HFFc6 (cell line): Measurements from ENCODE around the gene DDC. TPM values are rescaled to one million over a fixed set of nuclear protein-coding genes. Genes with fewer than 3 reads are reported as not detected.

Source experiments
- DNase-seq: peaks from one replicate; pipeline ENCODE4 v3.0.0-alpha.2; 2018
- H3K27ac Mint-ChIP-seq: 2 replicates; pipeline ENCODE4 v1.8.0; 2020; ENCODE audit warnings: mild to moderate bottlenecking, mixed read lengths
- H3K27me3 Mint-ChIP-seq: 2 replicates; pipeline ENCODE4 v1.8.0; 2021; ENCODE audit warnings: mild to moderate bottlenecking, moderate library complexity, mixed read lengths; ENCODE audit not compliant: insufficient read depth
- H3K36me3 Mint-ChIP-seq: 2 replicates; pipeline ENCODE4 v1.8.0; 2021; ENCODE audit warnings: low read depth, mixed read lengths
- H3K4me1 Mint-ChIP-seq: 2 replicates; pipeline ENCODE4 v1.8.0; 2020; ENCODE audit warnings: low read depth, mixed read lengths
- H3K4me3 Mint-ChIP-seq: 2 replicates; pipeline ENCODE4 v1.8.0; 2020; ENCODE audit warnings: mild to moderate bottlenecking, moderate library complexity, mixed read lengths
- H3K9me3 Mint-ChIP-seq: 2 replicates; pipeline ENCODE4 v1.8.0; 2020; ENCODE audit warnings: mild to moderate bottlenecking, mixed read lengths
- total RNA-seq, 6 experiments: library from RNA; stranded (reverse); fragmentation: NEBNext Ultra II Directional; extraction: Animal tissue kit (Norgen Biotek cat#: 25700); gene quantifications; 2 replicates in 1 of 6; 3 replicates in 5 of 6; pipeline ENCODE4 v1.2.3, GENCODE V29; 2021
- TF ChIP-seq, protein P1 (sequence below): fragments of 200-600 bp; sonication (generic); IDR thresholded peaks from 2 replicates; pipeline ENCODE4 v1.5.0; 2021; ENCODE audit warnings: antibody characterized with exemption, mild to moderate bottlenecking

Gene DDC
- total RNA-seq, 6 experiments from 2014 or later, result not detected

DNA sequence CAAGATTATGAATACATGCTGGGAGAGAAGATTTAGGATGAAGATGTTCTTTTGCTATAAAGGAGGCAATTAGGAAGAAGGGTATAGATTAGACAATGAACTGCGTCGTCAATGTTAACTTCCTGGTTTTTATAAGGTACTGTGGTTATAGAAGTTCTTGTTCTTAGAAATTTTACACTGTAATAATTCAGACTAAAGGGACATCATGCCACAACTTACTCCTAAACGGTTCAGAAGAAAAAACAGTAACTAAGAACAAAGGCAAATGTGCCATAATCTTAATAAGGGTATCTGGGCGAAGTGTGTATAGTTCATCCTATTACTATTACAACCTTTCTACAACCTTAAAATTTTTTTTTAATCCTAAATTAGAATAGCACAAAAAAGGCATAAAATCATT lies 31.3 kb upstream of the DDC start:
- Mint-ChIP-seq H3K27me3 (no peaks in the 10 kb centered on the region; the same call in 1 of the 2 replicates), H3K4me1 (no peaks in the 10 kb centered on the region), H3K9me3 (no peaks in the 10 kb centered on the region), H3K27ac (no peak overlapping the region), H3K4me3 (no peak overlapping the region), H3K36me3 (peaks cover 17% of the 10 kb centered on the region)
- TF ChIP-seq, protein P1, sequence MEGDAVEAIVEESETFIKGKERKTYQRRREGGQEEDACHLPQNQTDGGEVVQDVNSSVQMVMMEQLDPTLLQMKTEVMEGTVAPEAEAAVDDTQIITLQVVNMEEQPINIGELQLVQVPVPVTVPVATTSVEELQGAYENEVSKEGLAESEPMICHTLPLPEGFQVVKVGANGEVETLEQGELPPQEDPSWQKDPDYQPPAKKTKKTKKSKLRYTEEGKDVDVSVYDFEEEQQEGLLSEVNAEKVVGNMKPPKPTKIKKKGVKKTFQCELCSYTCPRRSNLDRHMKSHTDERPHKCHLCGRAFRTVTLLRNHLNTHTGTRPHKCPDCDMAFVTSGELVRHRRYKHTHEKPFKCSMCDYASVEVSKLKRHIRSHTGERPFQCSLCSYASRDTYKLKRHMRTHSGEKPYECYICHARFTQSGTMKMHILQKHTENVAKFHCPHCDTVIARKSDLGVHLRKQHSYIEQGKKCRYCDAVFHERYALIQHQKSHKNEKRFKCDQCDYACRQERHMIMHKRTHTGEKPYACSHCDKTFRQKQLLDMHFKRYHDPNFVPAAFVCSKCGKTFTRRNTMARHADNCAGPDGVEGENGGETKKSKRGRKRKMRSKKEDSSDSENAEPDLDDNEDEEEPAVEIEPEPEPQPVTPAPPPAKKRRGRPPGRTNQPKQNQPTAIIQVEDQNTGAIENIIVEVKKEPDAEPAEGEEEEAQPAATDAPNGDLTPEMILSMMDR, result no peak
- no peak for DNase-seq

DNA sequence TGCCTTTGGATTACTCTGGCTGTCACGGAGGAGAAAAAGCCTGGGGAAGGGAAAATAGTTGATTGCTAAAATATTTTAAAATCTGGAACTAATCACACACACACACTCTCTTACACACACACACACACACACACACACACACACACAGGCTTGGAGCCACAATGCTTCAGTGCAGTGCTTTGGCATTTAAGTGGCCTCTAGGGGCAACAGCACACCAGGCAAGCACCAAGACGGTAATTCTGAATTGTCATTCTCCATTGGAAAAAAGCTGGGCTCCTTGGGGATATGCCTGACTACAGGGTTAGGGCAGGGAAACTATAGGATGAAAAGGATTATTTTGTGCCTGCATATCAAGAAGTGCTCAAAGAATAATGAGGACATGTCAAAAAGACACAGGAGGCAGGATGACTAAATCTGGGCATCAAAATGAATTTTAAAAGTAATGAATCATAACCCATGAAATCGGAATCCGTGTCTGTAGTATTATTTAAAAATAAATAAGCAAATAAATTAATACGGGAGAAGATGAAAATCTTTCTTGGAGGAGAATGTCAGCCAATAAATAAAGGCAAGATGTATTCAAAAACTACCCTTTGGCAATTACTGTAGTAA lies 30.4 kb upstream of the DDC start:
- DNase-seq, result peak; percentile 51
- Mint-ChIP-seq H3K4me1 (no peaks in the 10 kb centered on the region), H3K9me3 (no peaks in the 10 kb centered on the region), H3K27me3 (peaks cover 1% of the 10 kb centered on the region), H3K4me3 (no peak overlapping the region), H3K27ac (no peak overlapping the region), H3K36me3 (peaks cover 17% of the 10 kb centered on the region)
- TF ChIP-seq, protein P1, result peak; percentile 48; the same call in 1 of the 2 replicates

DNA sequence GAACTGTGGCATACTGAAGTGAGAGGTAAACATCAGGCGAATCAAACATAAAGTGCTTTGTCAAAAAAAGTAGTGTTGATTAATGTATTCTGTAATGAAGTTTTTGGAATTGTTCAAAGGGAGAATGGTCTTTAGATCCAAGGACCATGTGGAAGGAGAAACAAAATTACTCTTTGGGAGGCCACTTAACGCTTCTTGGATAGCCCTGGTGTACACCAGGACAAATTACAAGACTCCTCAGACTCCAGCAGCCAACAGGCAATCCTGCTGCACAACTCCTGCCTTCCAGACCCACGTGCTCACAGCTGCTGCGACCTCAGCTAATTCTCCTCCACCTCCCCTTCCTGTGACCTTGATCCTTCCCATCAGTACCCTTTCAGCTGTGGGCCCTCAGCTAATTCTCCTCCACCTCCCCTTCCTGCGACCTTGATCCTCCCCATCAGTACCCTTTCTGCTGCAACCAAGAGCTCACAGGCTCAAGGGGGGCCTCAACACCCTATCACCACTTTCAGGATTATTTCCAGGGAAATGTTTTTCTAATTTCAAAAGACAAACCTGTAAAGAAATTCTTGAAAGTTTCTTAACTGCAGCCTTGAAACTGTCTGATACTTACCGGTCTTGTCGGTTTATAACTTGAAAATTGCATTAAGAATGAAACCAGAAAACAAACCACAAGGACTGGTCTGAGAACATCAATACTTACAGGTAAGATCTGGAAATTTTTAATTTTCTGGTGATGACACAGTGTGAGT lies 29.7 kb upstream of the DDC start:
- Mint-ChIP-seq H3K27ac (no peak overlapping the region), H3K9me3 (no peaks in the 10 kb centered on the region), H3K4me1 (no peaks in the 10 kb centered on the region), H3K27me3 (peaks cover 1% of the 10 kb centered on the region), H3K4me3 (no peak overlapping the region), H3K36me3 (peaks cover 17% of the 10 kb centered on the region)
- TF ChIP-seq, protein P1, result no peak
- DNase-seq, result no peak

- no peaks in the 10 kb centered on the region for H3K9me3 Mint-ChIP-seq
Observed at GRCh38 chr7:50594136-50594535, 28.9 kb upstream of the DDC start.

DNA sequence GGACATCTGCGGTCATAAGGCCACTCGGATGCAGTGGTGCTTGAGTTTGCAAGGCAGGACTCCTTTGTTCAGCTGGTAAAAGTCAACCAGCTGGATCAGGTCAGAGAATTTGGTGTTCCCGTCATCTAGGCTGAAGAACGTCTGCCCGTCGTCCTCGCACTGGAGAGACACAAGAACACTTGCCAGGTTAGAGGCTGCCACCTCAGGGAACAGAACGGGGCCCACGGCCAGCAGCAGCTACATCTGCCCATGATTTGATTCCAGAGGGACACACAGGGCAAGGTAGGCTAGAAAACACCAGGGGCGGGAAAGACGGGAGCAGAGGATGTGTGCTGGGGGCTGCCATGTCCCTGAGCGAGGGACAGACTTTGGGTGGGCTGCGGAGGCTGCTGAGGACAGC lies 27.7 kb upstream of the DDC start:
- Mint-ChIP-seq H3K9me3 (no peaks in the 10 kb centered on the region), H3K27me3 (peaks cover 5% of the 10 kb centered on the region), H3K4me1 (no peaks in the 10 kb centered on the region), H3K4me3 (no peak overlapping the region), H3K36me3 (peaks cover 17% of the 10 kb centered on the region), H3K27ac (no peak overlapping the region)
- DNase-seq, result no peak
- TF ChIP-seq, protein P1, result no peak

More at GRCh38 chr7:50594136-50594535, 28.9 kb upstream of the DDC start:
- peaks cover 5% of the 10 kb centered on the region for H3K27me3 Mint-ChIP-seq
- peaks cover 17% of the 10 kb centered on the region for H3K36me3 Mint-ChIP-seq
- no peak overlapping the region for H3K4me3 Mint-ChIP-seq
- no peak for DNase-seq
- no peaks in the 10 kb centered on the region for H3K4me1 Mint-ChIP-seq
- H3K27ac Mint-ChIP-seq, result no peak overlapping the region
- TF ChIP-seq, protein P1, result no peak
